VCaP (cell line): ENCODE measurements around the gene CEBPE.

ENCODE experiments used
- H3K27ac ChIP-seq: fragments of 450-650 bp; 2 replicates; pipeline ENCODE4 v1.5.1; 2017
- CTCF ChIP-seq: fragments of 450-650 bp; conservative IDR thresholded peaks from 2 replicates; pipeline ENCODE4 v1.5.1; 2017; ENCODE audit warnings: mild to moderate bottlenecking, moderate library complexity

CEBPE gene

GRCh38 chr14:23162005-23162404 lies 43.0 kb upstream of the CEBPE start:
- no peak for TF ChIP-seq CTCF
- no peak overlapping the region for H3K27ac ChIP-seq

GRCh38 chr14:23160924-23161522 lies 42.0 kb upstream of the CEBPE start:
- TF ChIP-seq CTCF: no peak
- H3K27ac ChIP-seq: no peak overlapping the region

GRCh38 chr14:23159532-23159931 lies 40.5 kb upstream of the CEBPE start:
- H3K27ac ChIP-seq: no peak overlapping the region
- TF ChIP-seq CTCF: no peak

GRCh38 chr14:23158779-23159178 lies 39.7 kb upstream of the CEBPE start:
- no peak overlapping the region for H3K27ac ChIP-seq
- TF ChIP-seq CTCF: no peak

- no peak overlapping the region for H3K27ac ChIP-seq
- TF ChIP-seq CTCF: no peak
Observed at GRCh38 chr14:23154964-23155587, 36.0 kb upstream of the CEBPE start.

- H3K27ac ChIP-seq: peak overlapping the region; percentile 23
- no peak for TF ChIP-seq CTCF
Observed at GRCh38 chr14:23153851-23154796, 35.1 kb upstream of the CEBPE start.

- no peak overlapping the region for H3K27ac ChIP-seq
- no peak for TF ChIP-seq CTCF
Observed at GRCh38 chr14:23151342-23151741, 32.3 kb upstream of the CEBPE start.
